ENCODE data around the gene SAFB.

Gene SAFB

GRCh38 chr19:5622465-5623396, at the start of gene SAFB, which contains the start of gene SAFB2:
Gene SAFB (plus strand): TSS chr19:5623083. CDS start chr19:5623206, 123 bp downstream.
Gene SAFB2 (minus strand): TSS chr19:5622776. CDS start chr19:5622715, 61 bp downstream.
- peak; percentile 99 for DNase-seq

GRCh38 chr19:5575590-5575989, 47.3 kb upstream of the SAFB start:
- no peak for DNase-seq

- DNase-seq, result peak; percentile 83
Measured at GRCh38 chr19:5578097-5578846, 44.6 kb upstream of the SAFB start.

- no peak for DNase-seq
Measured at GRCh38 chr19:5579286-5579685, 43.6 kb upstream of the SAFB start.

GRCh38 chr19:5579697-5580096, 43.2 kb upstream of the SAFB start:
- no peak for DNase-seq

GRCh38 chr19:5580161-5580571, 42.7 kb upstream of the SAFB start:
- DNase-seq, result peak; percentile 43

- DNase-seq, result peak; percentile 87
Measured at GRCh38 chr19:5585461-5586299, 37.2 kb upstream of the SAFB start.

GRCh38 chr19:5586300-5587070, 36.4 kb upstream of the SAFB start:
- peak; percentile 28 for DNase-seq

GRCh38 chr19:5587071-5587455, 35.8 kb upstream of the SAFB start:
- DNase-seq, result no peak

- peak; percentile 87 for DNase-seq
Measured at GRCh38 chr19:5587661-5588060, 35.2 kb upstream of the SAFB start.

GRCh38 chr19:5588441-5588840, 34.4 kb upstream of the SAFB start:
- DNase-seq, result no peak

GRCh38 chr19:5588906-5589676, 33.8 kb upstream of the SAFB start:
- no peak for DNase-seq

GRCh38 chr19:5590151-5590864, 32.6 kb upstream of the SAFB start:
- DNase-seq, result no peak

GRCh38 chr19:5590865-5591154, 32.1 kb upstream of the SAFB start:
- DNase-seq, result no peak

GRCh38 chr19:5591476-5591875, 31.4 kb upstream of the SAFB start:
- no peak for DNase-seq

- DNase-seq, result no peak
Measured at GRCh38 chr19:5592531-5593342, 30.1 kb upstream of the SAFB start.

GRCh38 chr19:5593343-5594255, 29.3 kb upstream of the SAFB start:
- no peak for DNase-seq

- DNase-seq, result no peak
Measured at GRCh38 chr19:5594521-5594950, 28.3 kb upstream of the SAFB start.

- DNase-seq, result peak; percentile 95
Measured at GRCh38 chr19:5595129-5595528, 27.8 kb upstream of the SAFB start.
